Glutamatergic neuron (in vitro differentiated cells): ENCODE results near the gene TPK1. TPM values are rescaled to one million over a fixed set of nuclear protein-coding genes. Genes with fewer than 3 reads are reported as not detected.
A peak's percentile ranks its signal among the peaks of the same experiment; 100 is the strongest.

Experiments
- DNase-seq: peaks from one replicate; pipeline ENCODE4 v3.0.0; 2022
- H3K27ac Mint-ChIP-seq: one replicate; pipeline ENCODE4 v1.8.0; 2020; ENCODE audit warnings: mild to moderate bottlenecking, mixed read lengths, inconsistent platforms; ENCODE audit not compliant: unreplicated experiment
- H3K27me3 Mint-ChIP-seq: one replicate; pipeline ENCODE4 v1.8.0; 2020; ENCODE audit warnings: mild to moderate bottlenecking, moderate library complexity, mixed read lengths, inconsistent platforms; ENCODE audit not compliant: unreplicated experiment
- H3K36me3 Mint-ChIP-seq: one replicate; pipeline ENCODE4 v1.8.0; 2020; ENCODE audit warnings: mild to moderate bottlenecking, mixed read lengths, inconsistent platforms; ENCODE audit not compliant: unreplicated experiment
- H3K4me1 Mint-ChIP-seq: one replicate; pipeline ENCODE4 v1.8.0; 2020; ENCODE audit warnings: mild to moderate bottlenecking, low read depth, mixed read lengths, inconsistent platforms; ENCODE audit not compliant: unreplicated experiment
- H3K4me3 Mint-ChIP-seq: one replicate; pipeline ENCODE4 v1.8.0; 2020; ENCODE audit warnings: mild to moderate bottlenecking, mixed read lengths, inconsistent platforms; ENCODE audit not compliant: unreplicated experiment
- H3K9me3 Mint-ChIP-seq: one replicate; pipeline ENCODE4 v1.8.0; 2020; ENCODE audit warnings: mild to moderate bottlenecking, moderate library complexity, mixed read lengths, inconsistent platforms; ENCODE audit not compliant: unreplicated experiment
- total RNA-seq: library from RNA; stranded (reverse); fragmentation: NEBNext Ultra II Directional; extraction: Animal tissue kit (Norgen Biotek cat#: 25700); gene quantifications from one replicate; pipeline ENCODE4 v1.2.1, GENCODE V29; 2021; ENCODE audit not compliant: unreplicated experiment
- TF ChIP-seq, protein P1 (sequence below): fragments of 200-600 bp; sonication (generic); IDR thresholded peaks from one replicate; pipeline ENCODE4 v1.5.0; 2021; ENCODE audit not compliant: partially characterized antibody, unreplicated experiment

TPK1 gene
- total RNA-seq, 1 donor from 2014 or later: 2.6 TPM

DNA sequence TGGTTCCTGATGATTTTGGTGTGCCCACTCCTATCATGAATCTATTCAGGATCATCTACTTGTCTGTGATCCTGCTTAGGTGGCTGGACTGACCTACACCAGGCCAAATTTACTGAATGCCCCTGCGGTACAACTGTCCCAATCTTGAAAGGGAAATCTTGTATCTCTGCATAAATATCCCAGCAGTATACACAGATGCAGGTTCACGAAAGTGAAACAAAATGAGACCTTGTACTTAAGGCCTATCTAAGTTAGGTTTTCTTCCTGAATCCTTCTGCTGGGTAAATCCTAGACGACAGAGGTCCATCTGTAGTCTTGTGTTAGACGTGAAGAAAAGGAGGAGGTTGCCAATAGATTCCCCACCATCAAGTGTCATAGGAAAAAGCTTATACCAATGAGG lies 346.9 kb downstream of the TPK1 start:
- no peak overlapping the region for H3K4me3 Mint-ChIP-seq
- DNase-seq: no peak
- no peaks in the 10 kb centered on the region for H3K27me3 Mint-ChIP-seq
- H3K27ac Mint-ChIP-seq: no peak overlapping the region
- H3K36me3 Mint-ChIP-seq: no peaks in the 10 kb centered on the region
- no peaks in the 10 kb centered on the region for H3K9me3 Mint-ChIP-seq
- TF ChIP-seq, protein P1, sequence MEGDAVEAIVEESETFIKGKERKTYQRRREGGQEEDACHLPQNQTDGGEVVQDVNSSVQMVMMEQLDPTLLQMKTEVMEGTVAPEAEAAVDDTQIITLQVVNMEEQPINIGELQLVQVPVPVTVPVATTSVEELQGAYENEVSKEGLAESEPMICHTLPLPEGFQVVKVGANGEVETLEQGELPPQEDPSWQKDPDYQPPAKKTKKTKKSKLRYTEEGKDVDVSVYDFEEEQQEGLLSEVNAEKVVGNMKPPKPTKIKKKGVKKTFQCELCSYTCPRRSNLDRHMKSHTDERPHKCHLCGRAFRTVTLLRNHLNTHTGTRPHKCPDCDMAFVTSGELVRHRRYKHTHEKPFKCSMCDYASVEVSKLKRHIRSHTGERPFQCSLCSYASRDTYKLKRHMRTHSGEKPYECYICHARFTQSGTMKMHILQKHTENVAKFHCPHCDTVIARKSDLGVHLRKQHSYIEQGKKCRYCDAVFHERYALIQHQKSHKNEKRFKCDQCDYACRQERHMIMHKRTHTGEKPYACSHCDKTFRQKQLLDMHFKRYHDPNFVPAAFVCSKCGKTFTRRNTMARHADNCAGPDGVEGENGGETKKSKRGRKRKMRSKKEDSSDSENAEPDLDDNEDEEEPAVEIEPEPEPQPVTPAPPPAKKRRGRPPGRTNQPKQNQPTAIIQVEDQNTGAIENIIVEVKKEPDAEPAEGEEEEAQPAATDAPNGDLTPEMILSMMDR: no peak
- peaks cover 12% of the 10 kb centered on the region for H3K4me1 Mint-ChIP-seq

DNA sequence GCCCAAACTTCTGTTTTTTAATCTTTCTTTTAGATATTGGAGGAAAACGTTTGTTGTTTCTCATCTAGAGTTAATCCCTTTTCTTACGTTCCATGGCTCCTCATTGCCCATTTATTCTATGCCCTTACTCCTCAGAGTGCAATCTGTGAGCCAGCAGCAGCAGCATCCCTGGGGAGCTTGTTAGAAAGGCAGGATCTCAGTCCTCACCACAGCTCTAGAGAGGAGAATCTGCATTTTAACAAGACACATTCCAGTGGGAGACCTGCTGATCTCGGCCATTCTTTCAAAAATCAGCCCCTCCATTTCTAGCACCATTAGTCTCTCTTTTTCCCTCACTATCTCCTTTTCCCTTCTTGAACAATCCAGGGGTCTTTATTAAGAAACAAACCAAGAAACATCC lies 348.0 kb downstream of the TPK1 start:
- peak; percentile 54 for DNase-seq
- Mint-ChIP-seq H3K27ac (no peak overlapping the region), H3K4me3 (peak overlapping the region; percentile 1)

DNA sequence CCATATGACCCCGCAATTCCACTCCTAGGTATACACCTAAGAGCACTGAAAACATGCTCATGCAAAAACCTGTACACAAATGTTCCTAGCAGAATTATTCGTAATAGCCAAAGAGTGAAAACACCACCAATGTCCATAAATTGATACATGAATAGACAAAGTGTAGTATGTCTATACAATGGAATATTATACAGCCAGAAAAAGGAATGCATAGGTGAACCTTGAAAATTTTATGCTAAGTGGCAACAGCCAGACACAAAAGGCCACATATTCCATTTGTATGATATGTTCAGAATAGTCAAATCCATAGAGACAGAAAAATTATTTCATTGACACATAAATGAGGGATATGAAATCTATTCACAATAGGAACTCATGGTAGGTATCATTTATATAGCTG lies 351.4 kb downstream of the TPK1 start:
- Mint-ChIP-seq H3K36me3 (no peaks in the 10 kb centered on the region), H3K4me3 (no peak overlapping the region), H3K9me3 (peaks cover 1% of the 10 kb centered on the region), H3K27me3 (no peaks in the 10 kb centered on the region), H3K4me1 (peaks cover 12% of the 10 kb centered on the region), H3K27ac (no peak overlapping the region)
- no peak for DNase-seq
- TF ChIP-seq, protein P1: no peak

More for the DNA sequence above, 348.0 kb downstream of the TPK1 start:
- Mint-ChIP-seq H3K27me3 (no peaks in the 10 kb centered on the region), H3K4me1 (peaks cover 12% of the 10 kb centered on the region), H3K36me3 (no peaks in the 10 kb centered on the region), H3K9me3 (no peaks in the 10 kb centered on the region)
- TF ChIP-seq, protein P1: no peak

DNA sequence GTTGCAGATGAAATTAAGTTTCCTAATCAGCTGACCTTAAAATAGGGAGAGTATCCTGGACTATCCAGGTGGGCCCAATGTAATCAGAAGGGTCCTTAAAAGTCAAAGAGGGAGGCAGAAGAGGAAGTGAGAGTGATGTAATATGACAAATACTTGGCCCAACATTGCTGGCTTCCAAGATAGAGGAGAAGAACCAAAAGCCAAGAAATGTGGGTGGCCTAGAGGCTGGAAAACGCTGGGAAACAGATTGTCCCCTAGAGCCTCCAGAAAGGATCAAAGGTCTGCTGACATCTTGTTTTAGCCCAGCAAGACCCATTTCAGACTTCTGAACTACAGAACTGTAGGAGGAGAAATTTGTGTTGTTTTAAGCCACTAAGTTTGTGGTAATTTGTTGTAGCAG lies 352.7 kb downstream of the TPK1 start:
- no peaks in the 10 kb centered on the region for H3K36me3 Mint-ChIP-seq
- TF ChIP-seq, protein P1: no peak
- no peak for DNase-seq
- H3K4me3 Mint-ChIP-seq: no peak overlapping the region
- H3K9me3 Mint-ChIP-seq: peaks cover 1% of the 10 kb centered on the region
- no peak overlapping the region for H3K27ac Mint-ChIP-seq
- H3K4me1 Mint-ChIP-seq: peaks cover 13% of the 10 kb centered on the region
- H3K27me3 Mint-ChIP-seq: no peaks in the 10 kb centered on the region

DNA sequence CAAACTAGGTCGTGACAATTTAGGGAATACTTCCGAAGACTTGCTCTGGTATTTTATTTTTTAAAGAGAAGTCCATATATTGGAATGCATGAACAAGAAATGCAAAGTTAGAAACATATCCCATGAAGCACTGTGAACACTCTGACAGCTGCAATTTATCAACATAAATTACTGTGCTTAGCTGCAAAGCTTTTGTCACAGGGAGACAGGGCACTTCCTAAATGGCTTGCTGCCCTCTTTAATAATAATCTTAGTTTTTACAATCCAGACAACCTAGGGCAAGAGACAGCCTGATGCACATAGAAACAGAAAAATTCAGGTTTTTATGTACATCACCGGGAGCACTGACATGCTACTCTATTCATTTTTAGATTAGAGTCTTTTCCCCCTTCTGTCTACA lies 354.0 kb downstream of the TPK1 start:
- Mint-ChIP-seq H3K9me3 (peaks cover 1% of the 10 kb centered on the region), H3K27ac (no peak overlapping the region), H3K4me1 (peaks cover 3% of the 10 kb centered on the region), H3K4me3 (no peak overlapping the region), H3K27me3 (no peaks in the 10 kb centered on the region), H3K36me3 (no peaks in the 10 kb centered on the region)
- TF ChIP-seq, protein P1: no peak
- DNase-seq: no peak
